HUES48 (cell line): ENCODE results near the gene RIOX2.

Experiments
- H3K27ac ChIP-seq: one replicate; pipeline ENCODE4 v1.7.0; 2013; ENCODE audit warnings: low read depth, low read length, inconsistent platforms
- H3K27me3 ChIP-seq: 2 replicates; pipeline ENCODE4 v1.6.1; 2013; ENCODE audit warnings: mild to moderate bottlenecking, low read length; ENCODE audit not compliant: control insufficient read depth, insufficient read depth
- H3K36me3 ChIP-seq: 2 replicates; pipeline ENCODE4 v1.6.1; 2013; ENCODE audit warnings: low read length; ENCODE audit not compliant: control insufficient read depth, insufficient read depth
- H3K4me1 ChIP-seq: 2 replicates; pipeline ENCODE4 v1.6.1; 2013; ENCODE audit warnings: mild to moderate bottlenecking, low read length; ENCODE audit not compliant: control insufficient read depth, insufficient read depth
- H3K4me3 ChIP-seq: 2 replicates; pipeline ENCODE4 v1.5.1; 2013; ENCODE audit warnings: mild to moderate bottlenecking, low read depth, low read length
- H3K9ac ChIP-seq: 2 replicates; pipeline ENCODE4 v1.6.1; 2013; ENCODE audit warnings: mild to moderate bottlenecking, low read depth, low read length, moderate library complexity
- H3K9me3 ChIP-seq: 2 replicates; pipeline ENCODE4 v1.6.1; 2013; ENCODE audit warnings: low read length; ENCODE audit not compliant: control insufficient read depth, insufficient read depth

The RIOX2 gene

GRCh38 chr3:97968376-97968775, 3.9 kb downstream of the RIOX2 start:
- no peak overlapping the region for H3K9ac ChIP-seq
- no peaks in the 10 kb centered on the region for H3K9me3 ChIP-seq
- peaks cover 10% of the 10 kb centered on the region for H3K27me3 ChIP-seq
- H3K4me3 ChIP-seq: no peak overlapping the region
- peaks cover 4% of the 10 kb centered on the region; the same call in 1 of the 2 replicates for H3K36me3 ChIP-seq
- H3K27ac ChIP-seq: no peak overlapping the region
- no peaks in the 10 kb centered on the region for H3K4me1 ChIP-seq

GRCh38 chr3:97967966-97968365, 4.3 kb downstream of the RIOX2 start:
- H3K27ac ChIP-seq: no peak overlapping the region
- H3K36me3 ChIP-seq: peaks cover 4% of the 10 kb centered on the region; the same call in 1 of the 2 replicates
- no peak overlapping the region for H3K9ac ChIP-seq
- no peaks in the 10 kb centered on the region for H3K4me1 ChIP-seq
- H3K4me3 ChIP-seq: no peak overlapping the region
- H3K27me3 ChIP-seq: peaks cover 6% of the 10 kb centered on the region
- no peaks in the 10 kb centered on the region for H3K9me3 ChIP-seq

DNA sequence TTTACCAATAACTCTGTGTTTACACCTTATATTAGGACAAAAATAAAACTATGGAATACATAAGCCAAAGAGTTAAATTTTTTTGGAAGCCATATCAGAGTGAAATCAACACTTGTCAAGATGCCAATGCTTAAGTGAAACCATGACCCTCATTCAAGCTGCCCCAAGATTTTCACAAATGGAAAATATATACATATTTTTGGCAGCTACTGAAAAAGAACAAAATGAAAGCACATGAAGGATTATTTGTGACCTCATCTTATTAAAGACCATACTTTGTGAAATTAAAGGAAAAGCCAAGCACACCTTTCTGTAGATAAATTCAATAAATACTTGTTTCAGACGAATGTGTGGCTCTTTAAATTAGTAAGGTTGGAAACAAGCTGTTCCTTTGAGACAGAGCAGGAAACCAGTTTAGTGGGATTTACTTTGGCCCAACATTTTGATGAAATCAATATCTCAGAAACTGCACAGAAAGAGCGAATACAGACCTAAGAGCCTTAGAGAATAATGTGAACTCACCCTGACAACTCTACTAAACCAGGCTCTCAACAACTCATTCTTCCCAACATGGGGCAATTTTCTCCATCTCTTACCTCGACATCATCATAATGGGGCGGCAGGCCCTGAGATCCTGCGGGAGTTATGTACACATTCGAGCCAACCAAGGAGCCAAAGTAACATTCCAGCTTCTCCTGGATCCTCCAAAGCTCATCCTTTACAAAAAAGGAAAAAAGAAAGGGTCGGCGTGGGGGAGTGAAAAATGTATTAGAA, 11.1 kb downstream of the RIOX2 start:
- Histone ChIP-seq H3K9ac (no peak overlapping the region), H3K27me3 (no peaks in the 10 kb centered on the region), H3K9me3 (no peaks in the 10 kb centered on the region), H3K4me1 (no peaks in the 10 kb centered on the region), H3K4me3 (no peak overlapping the region), H3K36me3 (no peaks in the 10 kb centered on the region), H3K27ac (no peak overlapping the region)

GRCh38 chr3:97960551-97960950, 11.7 kb downstream of the RIOX2 start:
- H3K4me3 ChIP-seq: no peak overlapping the region
- no peak overlapping the region for H3K27ac ChIP-seq
- no peaks in the 10 kb centered on the region for H3K27me3 ChIP-seq
- no peaks in the 10 kb centered on the region for H3K4me1 ChIP-seq
- no peaks in the 10 kb centered on the region for H3K36me3 ChIP-seq
- H3K9ac ChIP-seq: no peak overlapping the region
- H3K9me3 ChIP-seq: no peaks in the 10 kb centered on the region

- Histone ChIP-seq H3K9ac (no peak overlapping the region), H3K27me3 (no peaks in the 10 kb centered on the region), H3K9me3 (no peaks in the 10 kb centered on the region), H3K4me3 (no peak overlapping the region), H3K36me3 (no peaks in the 10 kb centered on the region), H3K4me1 (no peaks in the 10 kb centered on the region), H3K27ac (no peak overlapping the region)
Observed at GRCh38 chr3:97959872-97960271, 12.4 kb downstream of the RIOX2 start.

DNA sequence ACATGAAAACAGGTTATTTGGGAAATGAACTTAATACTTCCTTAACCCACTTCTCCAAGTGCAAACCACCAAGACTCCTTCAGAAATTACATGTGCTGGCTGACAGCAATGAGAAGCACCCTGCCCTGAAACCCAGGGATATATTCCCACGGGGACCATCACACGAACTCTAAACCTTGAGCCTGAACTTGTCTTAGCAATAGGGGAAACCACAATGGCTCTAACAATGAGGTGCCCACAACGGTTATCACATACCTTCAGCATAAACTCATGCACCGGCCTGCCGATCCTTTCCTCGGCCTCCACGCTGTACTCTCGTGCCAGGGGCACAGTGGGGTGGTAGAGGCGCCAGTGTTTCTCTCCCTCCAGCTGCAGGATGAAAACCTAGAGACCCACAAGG, 13.4 kb downstream of the RIOX2 start:
- Histone ChIP-seq H3K9ac (no peak overlapping the region), H3K27ac (no peak overlapping the region), H3K4me3 (no peak overlapping the region), H3K36me3 (no peaks in the 10 kb centered on the region), H3K9me3 (no peaks in the 10 kb centered on the region), H3K4me1 (no peaks in the 10 kb centered on the region), H3K27me3 (no peaks in the 10 kb centered on the region)

- no peak overlapping the region for H3K27ac ChIP-seq
- no peaks in the 10 kb centered on the region for H3K9me3 ChIP-seq
- no peaks in the 10 kb centered on the region for H3K36me3 ChIP-seq
- H3K4me1 ChIP-seq: no peaks in the 10 kb centered on the region
- H3K9ac ChIP-seq: no peak overlapping the region
- no peak overlapping the region for H3K4me3 ChIP-seq
- H3K27me3 ChIP-seq: no peaks in the 10 kb centered on the region
Observed at GRCh38 chr3:97958396-97958795, 13.8 kb downstream of the RIOX2 start.

DNA sequence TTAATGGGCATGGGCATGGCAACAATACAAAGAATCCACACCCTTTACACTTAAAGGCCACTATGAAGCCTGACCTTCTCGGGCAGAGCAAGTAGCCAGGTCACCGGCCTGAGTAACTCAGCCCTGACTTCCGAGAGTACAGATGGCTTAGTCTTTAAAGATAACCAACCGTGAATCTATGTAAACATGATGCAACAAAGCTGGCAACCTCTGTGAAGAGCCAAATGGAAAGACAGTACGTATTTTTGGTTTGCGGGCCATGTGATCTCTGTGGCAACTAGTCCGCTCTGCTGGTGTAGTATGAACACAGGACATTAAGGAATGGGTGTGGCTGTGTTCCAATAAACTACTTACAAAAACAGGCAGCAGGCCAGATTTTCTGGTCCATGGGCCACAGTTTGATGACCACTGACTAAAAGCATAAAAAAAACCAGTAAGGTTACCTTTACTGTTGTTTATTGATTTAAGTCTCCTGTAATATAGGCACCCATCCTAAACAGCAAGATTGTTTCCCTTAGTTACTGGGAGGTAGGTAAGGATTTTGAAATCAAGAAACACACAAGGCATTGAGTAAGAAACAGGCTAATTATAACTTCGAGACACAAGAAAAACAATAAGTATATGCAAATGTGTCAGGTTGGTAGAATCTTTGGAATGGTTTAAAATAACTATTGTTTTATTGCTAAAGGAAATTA, 14.5 kb downstream of the RIOX2 start:
- H3K27ac ChIP-seq: no peak overlapping the region
- H3K9ac ChIP-seq: no peak overlapping the region
- H3K27me3 ChIP-seq: no peaks in the 10 kb centered on the region
- H3K9me3 ChIP-seq: no peaks in the 10 kb centered on the region
- H3K36me3 ChIP-seq: no peaks in the 10 kb centered on the region
- no peaks in the 10 kb centered on the region for H3K4me1 ChIP-seq
- no peak overlapping the region for H3K4me3 ChIP-seq

DNA sequence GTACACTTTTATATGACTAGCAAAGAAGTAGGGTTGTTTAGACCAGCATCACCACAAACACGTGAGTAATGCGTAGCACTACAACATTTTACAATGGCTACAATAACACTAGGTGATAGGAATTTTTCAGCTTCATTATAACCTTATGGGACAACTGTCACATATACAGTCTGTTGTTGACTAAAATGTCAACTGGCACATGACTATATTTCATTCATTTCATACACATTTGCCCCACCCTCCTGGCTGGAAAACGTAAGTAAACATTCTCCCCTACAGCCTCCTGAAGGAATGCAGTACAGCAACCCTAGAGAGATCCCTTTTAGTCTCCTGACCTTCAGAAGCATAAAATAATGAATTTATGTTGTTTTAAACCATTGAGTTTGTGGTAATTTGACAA, 16.2 kb downstream of the RIOX2 start:
- Histone ChIP-seq H3K36me3 (no peaks in the 10 kb centered on the region), H3K9me3 (no peaks in the 10 kb centered on the region), H3K9ac (no peak overlapping the region), H3K27ac (no peak overlapping the region), H3K4me3 (no peak overlapping the region), H3K27me3 (no peaks in the 10 kb centered on the region), H3K4me1 (no peaks in the 10 kb centered on the region)

- Histone ChIP-seq H3K36me3 (no peaks in the 10 kb centered on the region), H3K4me3 (no peak overlapping the region), H3K27me3 (no peaks in the 10 kb centered on the region), H3K27ac (no peak overlapping the region), H3K4me1 (no peaks in the 10 kb centered on the region), H3K9ac (no peak overlapping the region), H3K9me3 (no peaks in the 10 kb centered on the region)
Observed at GRCh38 chr3:97954228-97954827, 17.9 kb downstream of the RIOX2 start.

GRCh38 chr3:97952872-97953271, 19.4 kb downstream of the RIOX2 start:
- Histone ChIP-seq H3K4me1 (no peaks in the 10 kb centered on the region), H3K9ac (no peak overlapping the region)

More at GRCh38 chr3:97952872-97953271, 19.4 kb downstream of the RIOX2 start:
- peaks cover 7% of the 10 kb centered on the region; the same call in 1 of the 2 replicates for H3K36me3 ChIP-seq
- no peaks in the 10 kb centered on the region for H3K9me3 ChIP-seq
- H3K27ac ChIP-seq: no peak overlapping the region
- H3K27me3 ChIP-seq: no peaks in the 10 kb centered on the region
- H3K4me3 ChIP-seq: no peak overlapping the region
